RWPE1 (cell line): ENCODE data around the gene PRKCZ.

ENCODE experiments used
- CTCF ChIA-PET: fragments of 350-600 bp; sonication (Branson Sonifier 250); formaldehyde crosslinking; extraction: SDS; loops from one replicate; lab custom pipeline; 2021; lab: Yijun Ruan, JAX
- POLR2A ChIA-PET: fragments of 400-600 bp; formaldehyde crosslinking; extraction: SDS; loops from one replicate; lab custom pipeline; 2020; ENCODE audit warnings: antibody characterized with exemption; ENCODE audit not compliant: low non-redundant PET; lab: Yijun Ruan, JAX
- DNase-seq: peaks from one replicate; pipeline ENCODE4 v3.0.0; 2012; ENCODE audit warnings: low spot score
- H3K27ac ChIP-seq: fragments of 450-650 bp; 2 replicates; pipeline ENCODE4 v1.5.1; 2017
- CTCF ChIP-seq: fragments of 450-650 bp; conservative IDR thresholded peaks from 2 replicates; pipeline ENCODE4 v1.5.1; 2017; ENCODE audit warnings: low read depth, mild to moderate bottlenecking

The PRKCZ gene

GRCh38 chr1:2097386-2098300 is 47.4 kb downstream of the PRKCZ start:
- DNase-seq = no peak
- ChIA-PET CTCF (no interaction called here), POLR2A (no interaction called here)
- H3K27ac ChIP-seq = no peak overlapping the region
- no peak for TF ChIP-seq CTCF

GRCh38 chr1:2098301-2098698 is 48.1 kb downstream of the PRKCZ start:
- no peak overlapping the region for H3K27ac ChIP-seq
- ChIA-PET POLR2A (no interaction called here), CTCF (no interaction called here)

GRCh38 chr1:2098839-2099785 is 48.9 kb downstream of the PRKCZ start:
- DNase-seq = no peak
- ChIA-PET POLR2A (no interaction called here), CTCF (no interaction called here)
- TF ChIP-seq CTCF = no peak
- H3K27ac ChIP-seq = no peak overlapping the region

More at GRCh38 chr1:2098301-2098698, 48.1 kb downstream of the PRKCZ start:
- no peak for DNase-seq
- no peak for TF ChIP-seq CTCF

GRCh38 chr1:2099886-2100779 is 49.9 kb downstream of the PRKCZ start:
- ChIA-PET POLR2A (no interaction called here), CTCF (interaction anchor here (0.6 kb wide), 1 partner anchor 13 kb away, joined by 3 read pairs; no protein-coding TSS in a partner anchor)
- DNase-seq = no peak
- no peak for TF ChIP-seq CTCF
- H3K27ac ChIP-seq = no peak overlapping the region

GRCh38 chr1:2100780-2101108 is 50.5 kb downstream of the PRKCZ start:
- no peak for TF ChIP-seq CTCF
- ChIA-PET POLR2A (no interaction called here), CTCF (no interaction called here)
- no peak overlapping the region for H3K27ac ChIP-seq
- no peak for DNase-seq
